Measurements from ENCODE around the gene VPS37D.
"Not testable (repeated sequence)": the region's sequence is repeated elsewhere in the genome, so short reads cannot be mapped to it uniquely, and the experiment has no call there.

The VPS37D gene
- total RNA-seq, result 0.22 to 0.78 reads per million in 2 experiments

DNA sequence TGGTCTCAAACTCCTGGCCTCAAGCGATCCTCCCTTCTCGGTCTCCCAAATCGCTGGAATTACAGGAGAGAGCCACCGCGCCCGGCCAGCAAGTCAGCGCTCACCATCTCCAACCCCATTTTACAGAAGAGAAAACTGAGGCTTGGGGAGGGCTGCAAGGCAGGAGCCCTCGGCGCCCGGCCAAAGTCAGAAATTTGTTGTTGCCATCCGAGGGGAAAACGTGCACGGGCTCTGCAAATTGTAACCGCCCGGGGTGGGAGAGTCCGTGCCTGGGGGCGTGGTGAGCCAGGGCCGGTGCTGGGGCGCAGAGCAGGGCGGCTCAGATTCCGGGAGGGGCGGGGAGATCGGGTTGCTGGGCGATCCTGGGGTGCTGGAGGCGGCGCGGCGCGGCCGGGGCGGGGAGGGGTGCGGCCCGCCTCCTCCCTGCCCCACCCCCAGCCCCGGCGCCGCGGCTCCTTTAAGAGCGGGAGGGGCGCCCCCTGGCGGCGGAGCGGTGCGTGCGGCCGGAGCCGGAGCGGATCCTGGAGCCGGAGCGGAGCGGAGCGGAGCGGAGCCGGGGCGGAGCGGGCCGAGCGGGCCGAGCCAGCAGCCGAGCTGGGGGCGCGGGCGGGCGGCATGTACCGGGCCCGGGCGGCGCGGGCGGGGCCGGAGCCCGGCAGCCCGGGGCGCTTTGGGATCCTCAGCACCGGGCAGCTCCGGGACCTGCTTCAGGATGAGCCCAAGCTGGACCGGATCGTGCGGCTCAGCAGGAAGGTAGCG is at the start of gene VPS37D:
Gene VPS37D (plus strand): TSS at position 488 of the 759 bp plus-strand sequence. CDS start 128 bp downstream, at position 616.
- DNase-seq (ENCODE audit: low read depth), result peak; percentile 89

DNA sequence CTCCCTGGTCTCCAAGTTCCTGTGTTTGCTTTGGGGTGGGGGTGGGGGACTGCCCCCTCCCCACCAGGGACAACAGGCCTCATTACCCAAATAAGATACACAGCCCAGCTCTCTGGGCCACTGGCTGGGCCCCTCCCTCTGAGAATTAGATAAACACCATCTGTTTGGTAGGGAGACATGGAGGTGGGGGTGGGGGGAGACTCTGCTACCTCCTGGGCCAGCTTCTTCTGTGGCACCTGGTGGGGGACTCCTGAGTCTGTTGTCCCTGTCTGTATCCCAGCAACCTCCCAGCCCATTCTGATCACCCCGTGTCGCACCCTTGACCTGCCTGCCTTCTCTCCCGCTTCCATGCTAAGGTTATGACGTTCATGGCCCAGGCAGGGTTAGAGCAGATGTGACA is 49.1 kb upstream of the VPS37D start:
- DNase-seq (ENCODE audit: low read depth), result no peak

DNA sequence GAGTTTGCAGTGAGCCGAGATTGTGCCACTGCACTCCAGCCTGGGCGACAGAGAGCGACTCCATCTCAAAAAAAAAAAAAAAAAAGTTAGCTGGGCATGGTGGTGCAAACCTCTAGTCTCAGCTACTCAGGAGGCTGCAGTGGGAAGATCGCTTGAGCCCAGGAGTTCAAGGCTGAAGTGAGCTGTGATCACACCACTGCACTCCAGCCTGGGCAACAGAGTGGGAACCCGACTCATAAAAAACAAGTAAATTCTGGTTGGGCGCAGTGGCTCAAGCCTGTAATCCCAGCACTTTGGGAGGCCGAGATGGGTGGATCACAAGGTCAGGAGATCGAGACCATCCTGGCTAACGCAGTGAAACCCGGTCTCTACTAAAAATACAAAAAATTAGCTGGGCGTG is 48.2 kb upstream of the VPS37D start:
- DNase-seq (ENCODE audit: low read depth), result not testable (repeated sequence)

DNA sequence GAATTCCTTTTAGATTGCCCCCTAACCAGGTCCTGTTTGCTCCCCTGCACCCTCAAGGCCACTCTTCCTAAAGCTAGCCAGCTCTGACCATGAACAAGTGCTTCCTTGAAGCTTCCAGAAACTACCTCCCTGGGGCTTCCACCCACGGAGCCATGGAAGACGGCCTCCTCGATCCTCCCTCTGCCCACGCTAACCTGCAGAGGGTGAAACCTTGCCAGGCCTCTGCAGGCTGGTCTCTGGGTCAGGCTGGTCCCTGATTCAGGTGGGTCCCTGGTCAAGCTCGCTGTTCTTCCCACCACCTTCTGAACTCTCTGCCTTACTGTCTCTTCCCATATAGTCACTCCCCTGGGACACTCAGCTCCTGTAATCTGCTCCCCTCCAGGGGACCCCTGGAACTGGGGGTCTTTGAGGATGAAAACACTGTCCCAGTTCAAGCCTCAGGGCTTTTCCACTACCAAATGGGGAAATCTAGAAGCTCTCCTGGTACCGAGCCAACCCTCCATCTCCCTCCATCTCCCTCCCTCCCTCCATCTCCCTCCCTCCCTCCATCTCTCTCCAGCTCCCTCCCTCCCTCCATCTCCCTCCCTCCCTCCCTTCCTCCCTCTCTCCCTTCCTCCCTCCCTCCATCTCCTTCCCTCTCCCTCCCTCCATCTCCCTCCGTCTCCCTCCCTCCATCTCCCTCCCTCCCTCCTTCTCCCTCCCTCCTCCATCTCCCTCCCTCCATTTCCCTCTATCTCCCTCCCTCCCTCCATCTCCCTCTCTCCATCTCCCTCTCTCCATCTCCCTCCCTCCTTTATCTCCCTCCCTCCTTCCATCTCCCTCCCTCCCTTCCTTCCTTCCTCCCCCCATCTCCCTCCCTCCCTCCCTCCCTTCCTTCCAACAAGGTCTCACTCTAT is 46.2 kb upstream of the VPS37D start:
- DNase-seq (ENCODE audit: low read depth), result no peak

GRCh38 chr7:73622527-73622908 is 45.1 kb upstream of the VPS37D start:
- no peak for DNase-seq (ENCODE audit: low read depth)

- no peak for DNase-seq (ENCODE audit: low read depth)
These were observed 44.5 kb upstream of the VPS37D start for GRCh38 chr7:73622909-73623797.

GRCh38 chr7:73623798-73624668 is 43.6 kb upstream of the VPS37D start, which contains the start of gene MLXIPL:
TSS of gene MLXIPL (minus strand) at chr7:73624522. CDS start at chr7:73624492, 30 bp downstream.
- DNase-seq (ENCODE audit: low read depth), result peak; percentile 38

DNA sequence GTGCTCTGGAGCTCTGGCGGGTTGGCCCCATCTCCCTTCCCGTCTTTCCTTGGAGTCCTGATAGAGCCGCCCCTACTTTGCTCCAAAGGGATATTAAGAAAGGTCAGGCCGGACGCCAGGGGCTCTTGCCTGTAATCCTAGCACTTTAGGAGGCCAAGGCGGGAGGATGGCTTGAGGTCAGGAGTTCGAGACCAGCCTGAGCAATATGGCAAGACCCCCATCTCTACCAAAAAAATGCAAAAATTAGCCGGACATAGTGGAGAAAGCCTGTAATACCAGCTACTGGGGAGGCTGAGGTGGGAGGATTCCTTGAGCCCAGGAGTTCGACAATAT is 43.0 kb upstream of the VPS37D start:
- no peak for DNase-seq (ENCODE audit: low read depth)

GRCh38 chr7:73625276-73625675 is 42.4 kb upstream of the VPS37D start:
- DNase-seq (ENCODE audit: low read depth), result no peak

DNA sequence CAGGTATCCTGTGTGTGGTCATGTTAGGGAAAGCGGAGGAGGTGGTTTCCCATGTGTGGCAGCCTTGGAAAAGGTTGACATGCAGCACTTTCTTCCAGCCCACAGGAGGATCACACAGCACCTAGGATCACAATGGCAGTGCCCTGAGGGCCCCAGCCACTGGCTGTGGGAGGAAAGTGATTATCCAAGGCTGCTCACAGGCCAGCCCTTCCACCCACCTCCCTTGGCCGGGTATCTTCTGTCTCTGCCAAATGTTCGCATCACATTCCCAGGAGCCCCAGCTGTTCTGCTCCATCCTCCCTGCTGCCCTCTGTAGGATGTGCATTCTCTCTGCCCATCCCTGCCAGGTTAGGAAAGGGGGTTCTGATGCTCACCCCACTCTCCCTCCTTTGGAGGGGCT is 40.8 kb upstream of the VPS37D start:
- no peak for DNase-seq (ENCODE audit: low read depth)

GRCh38 chr7:73628504-73628903 is 39.1 kb upstream of the VPS37D start:
- no peak for DNase-seq (ENCODE audit: low read depth)

DNA sequence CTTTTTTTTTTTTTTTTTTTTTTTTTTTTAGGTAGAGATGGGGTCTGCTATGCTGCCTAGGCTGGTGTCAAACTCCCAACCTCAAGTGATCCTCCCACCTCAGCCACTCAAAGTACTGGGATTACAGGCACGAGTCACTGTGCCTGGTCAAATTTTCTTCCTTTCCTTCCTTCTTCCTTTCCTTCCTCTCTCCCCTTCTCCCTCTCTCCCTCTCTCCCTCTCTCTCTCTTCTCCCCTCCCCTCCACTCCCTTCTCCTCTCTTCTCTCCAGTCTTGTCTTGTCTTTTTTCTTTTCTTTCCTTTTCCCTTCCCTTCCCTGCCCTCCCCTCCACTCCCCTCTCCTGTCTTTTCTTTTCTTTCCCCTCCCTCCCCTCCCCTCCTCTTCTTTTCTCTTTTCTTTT is 36.1 kb upstream of the VPS37D start:
- DNase-seq (ENCODE audit: low read depth), result no peak

DNA sequence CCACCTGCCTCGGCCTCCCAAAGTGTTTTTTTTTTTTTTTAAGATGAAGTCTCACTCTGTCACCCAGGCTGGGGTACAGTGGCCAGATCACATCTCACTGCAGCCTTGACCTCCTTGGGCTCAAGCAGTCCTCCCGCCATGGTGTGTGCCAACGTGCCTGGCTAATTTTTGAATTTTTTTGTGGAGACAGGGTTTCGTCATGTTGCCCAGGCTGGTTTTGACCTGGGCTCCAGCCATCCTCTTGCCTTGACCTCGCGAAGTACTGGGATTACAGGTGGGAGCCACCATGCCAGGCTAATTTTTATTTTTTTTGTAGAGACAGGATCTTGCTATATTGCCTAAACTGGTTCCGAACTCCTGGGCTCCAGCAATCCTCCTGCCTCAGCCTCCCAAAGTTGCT is 34.3 kb upstream of the VPS37D start:
- DNase-seq (ENCODE audit: low read depth), result no peak

- DNase-seq (ENCODE audit: low read depth), result no peak
These were observed 33.8 kb upstream of the VPS37D start for GRCh38 chr7:73633844-73634243.

DNA sequence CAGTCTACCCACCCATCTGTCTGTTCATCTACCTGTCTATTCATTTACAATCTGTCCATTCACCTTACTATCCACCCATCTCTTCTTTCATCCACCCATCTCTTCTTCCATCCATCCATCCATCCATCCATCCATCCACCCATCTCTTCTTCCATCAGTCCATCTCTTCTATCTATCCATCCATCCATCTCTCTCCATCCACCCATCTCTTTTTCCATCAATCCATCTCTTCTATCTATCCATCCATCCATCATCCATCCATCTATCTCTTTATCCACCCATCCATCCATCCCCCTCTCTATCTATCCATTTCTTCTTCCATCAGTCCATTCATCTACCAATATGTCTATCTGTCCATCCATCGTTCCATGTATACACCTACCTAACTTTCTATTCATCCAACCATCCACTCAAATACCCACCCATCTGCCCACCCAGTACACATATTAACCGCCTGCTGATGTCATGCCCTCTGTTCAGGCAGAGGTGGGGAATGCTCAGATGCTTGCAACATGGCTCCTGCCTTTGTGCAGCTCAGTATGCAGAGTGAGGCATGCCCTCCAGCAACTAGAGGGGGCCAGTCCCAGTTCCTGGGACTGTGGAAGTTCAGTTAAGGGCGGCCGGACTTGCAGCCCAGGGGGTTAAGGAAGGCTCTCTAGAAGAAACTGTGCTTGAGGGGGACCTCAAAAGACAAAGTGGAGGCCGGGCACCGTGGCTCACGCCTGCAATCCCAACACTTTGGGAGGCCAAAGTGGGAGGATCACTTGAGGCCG is 32.0 kb upstream of the VPS37D start:
- DNase-seq (ENCODE audit: low read depth), result no peak

GRCh38 chr7:73638911-73639310 is 28.7 kb upstream of the VPS37D start:
- no peak for DNase-seq (ENCODE audit: low read depth)

DNA sequence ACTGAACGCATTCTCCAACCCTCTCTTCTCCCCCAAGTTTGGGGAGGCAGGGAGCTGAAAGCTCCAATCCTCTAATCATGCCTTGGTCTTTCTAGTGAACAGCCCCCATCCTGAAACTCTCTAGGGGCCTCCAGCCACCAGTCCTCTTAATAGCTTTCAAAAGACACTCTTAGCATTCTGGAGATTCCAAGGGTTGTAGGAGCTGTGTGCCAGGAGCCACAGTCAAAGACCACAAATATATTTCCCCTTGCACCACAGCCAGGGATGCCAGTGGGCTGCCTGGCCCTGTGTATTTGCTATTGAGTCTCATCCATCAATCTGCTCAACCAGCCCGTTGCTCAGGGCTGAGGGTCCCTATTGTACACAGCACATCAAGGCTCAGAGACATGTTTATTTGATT is 24.8 kb upstream of the VPS37D start:
- no peak for DNase-seq (ENCODE audit: low read depth)

DNA sequence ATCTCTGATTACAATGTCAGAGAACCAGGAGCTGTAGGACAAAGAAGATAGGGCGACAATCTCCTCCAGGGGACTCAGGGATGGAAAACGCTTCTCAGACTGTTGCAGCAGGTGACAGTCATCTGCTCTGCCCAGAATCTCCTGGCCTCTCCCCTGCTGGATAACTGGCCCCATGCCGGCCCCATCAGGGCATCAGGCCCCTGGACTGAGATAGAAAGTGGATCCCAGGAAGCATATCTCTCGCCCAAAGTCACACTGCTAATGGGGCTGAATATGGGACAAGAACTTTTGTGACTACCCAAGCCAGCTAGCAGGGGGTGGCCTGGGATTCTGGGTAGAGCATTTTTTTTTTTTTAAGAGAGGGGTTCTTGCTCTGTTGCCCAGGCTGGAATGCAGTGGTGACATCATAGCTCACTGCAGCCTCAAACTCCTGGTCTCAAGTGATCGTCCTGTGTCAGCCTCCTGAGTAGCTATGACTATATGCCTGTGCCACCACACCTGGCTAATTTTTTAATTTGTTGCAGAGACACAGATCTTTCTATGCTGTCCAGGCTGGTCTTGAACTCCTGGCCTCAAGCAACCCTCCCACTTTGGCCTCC is 22.8 kb upstream of the VPS37D start:
- no peak for DNase-seq (ENCODE audit: low read depth)

DNA sequence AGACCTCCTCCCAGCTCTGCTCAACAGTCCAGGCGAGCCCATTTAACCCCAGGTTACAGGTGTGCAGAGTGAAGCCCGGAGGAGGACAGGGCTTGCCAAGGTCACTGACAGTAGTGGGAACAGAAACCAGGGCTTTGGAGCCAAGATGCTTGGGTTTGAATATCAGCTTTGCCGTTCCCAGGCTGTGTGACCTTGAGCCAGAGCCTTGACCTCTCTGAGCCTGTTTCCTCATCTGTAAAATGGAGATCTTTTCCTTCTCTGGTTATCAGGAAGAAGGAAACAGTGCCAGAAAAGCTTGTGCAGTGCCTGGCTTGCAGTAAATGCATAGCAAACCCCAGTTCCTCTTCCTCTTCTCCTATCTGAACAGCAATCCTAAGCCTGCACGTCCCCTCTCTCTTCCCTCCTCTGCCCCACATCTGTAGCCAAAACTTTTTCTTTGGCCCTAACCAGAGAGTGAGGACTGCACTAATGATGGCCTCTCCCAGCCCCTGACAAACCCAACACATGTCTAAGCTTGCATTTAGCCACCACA is 21.9 kb upstream of the VPS37D start:
- DNase-seq (ENCODE audit: low read depth), result no peak

Data from T follicular helper cell (primary cell).